ENCODE data around the gene TRIM10. TPM values are rescaled to one million over a fixed set of nuclear protein-coding genes. Genes with fewer than 3 reads are reported as not detected.

The TRIM10 gene
- total and polyA plus RNA-seq, 2 donors (not counting 1 experiment from before 2014, with no cell fraction given) = not detected

- H3K36me3 ChIP-seq (ENCODE audit: control insufficient read depth, insufficient read depth, low read length) = no peaks in the 10 kb centered on the region
- H3K9me3 ChIP-seq (ENCODE audit: control insufficient read depth, insufficient read depth, low read depth, low read length) = no peaks in the 10 kb centered on the region
- no peak overlapping the region for H3K27ac ChIP-seq (ENCODE audit: insufficient read depth, low read length)
- H3K4me1 ChIP-seq (ENCODE audit: control insufficient read depth, extremely low read depth, insufficient read depth, low read length) = peaks cover 6% of the 10 kb centered on the region
- no peak for TF ChIP-seq CTCF (conservative IDR thresholded peaks at IDR 0.05 in 1 of 2, IDR thresholded peaks at IDR 0.05 in 1 of 2; ENCODE audit: low read depth in 1 of 2, low read length in 2 of 2)
- no peak for TF ChIP-seq EZH2 (IDR thresholded peaks at IDR 0.05; ENCODE audit: low read length, missing control alignments)
- H3K4me3 ChIP-seq (replicated peaks in 1 of 4; ENCODE audit: control extremely low read depth in 1 of 4, insufficient read depth in 1 of 4, low read depth in 3 of 4, low read length in 4 of 4) = no peak overlapping the region
- H2AFZ ChIP-seq (ENCODE audit: low read length) = no peak overlapping the region
- peaks cover 3% of the 10 kb centered on the region for H3K27me3 ChIP-seq (ENCODE audit: control insufficient read depth, insufficient read depth, low read length)
- no peaks in the 10 kb centered on the region for H3K79me2 ChIP-seq (ENCODE audit: control insufficient read depth, insufficient read depth, low read length)
- peak; percentile 26 to 53 for DNase-seq (ENCODE audit: low read depth in 2 of 2)
- no peak overlapping the region for H3K9ac ChIP-seq (ENCODE audit: insufficient read depth, low read length)
- no peaks in the 10 kb centered on the region for H4K20me1 ChIP-seq (ENCODE audit: control insufficient read depth, extremely low read depth, insufficient read depth, low read length)
- H3K4me2 ChIP-seq (ENCODE audit: extremely low read depth, insufficient read depth, low read length) = no peak overlapping the region
These were observed 4.8 kb downstream of the TRIM10 start for GRCh38 chr6:30156262-30156599.

- Histone ChIP-seq H3K4me2 (ENCODE audit: extremely low read depth, insufficient read depth, low read length) (no peak overlapping the region), H3K27me3 (ENCODE audit: control insufficient read depth, insufficient read depth, low read length) (peaks cover 3% of the 10 kb centered on the region), H3K4me3 (replicated peaks in 1 of 4; ENCODE audit: control extremely low read depth in 1 of 4, insufficient read depth in 1 of 4, low read depth in 3 of 4, low read length in 4 of 4) (no peak overlapping the region), H2AFZ (ENCODE audit: low read length) (no peak overlapping the region), H3K79me2 (ENCODE audit: control insufficient read depth, insufficient read depth, low read length) (no peaks in the 10 kb centered on the region), H3K27ac (ENCODE audit: insufficient read depth, low read length) (no peak overlapping the region), H3K36me3 (ENCODE audit: control insufficient read depth, insufficient read depth, low read length) (no peaks in the 10 kb centered on the region), H3K4me1 (ENCODE audit: control insufficient read depth, extremely low read depth, insufficient read depth, low read length) (peaks cover 6% of the 10 kb centered on the region), H3K9ac (ENCODE audit: insufficient read depth, low read length) (no peak overlapping the region), H3K9me3 (ENCODE audit: control insufficient read depth, insufficient read depth, low read depth, low read length) (no peaks in the 10 kb centered on the region), H4K20me1 (ENCODE audit: control insufficient read depth, extremely low read depth, insufficient read depth, low read length) (no peaks in the 10 kb centered on the region)
- TF ChIP-seq EZH2 (IDR thresholded peaks at IDR 0.05; ENCODE audit: low read length, missing control alignments) (no peak), CTCF (conservative IDR thresholded peaks at IDR 0.05 in 1 of 2, IDR thresholded peaks at IDR 0.05 in 1 of 2; ENCODE audit: low read depth in 1 of 2, low read length in 2 of 2) (no peak)
- DNase-seq (ENCODE audit: low read depth in 2 of 2) = no peak
These were observed 5.3 kb downstream of the TRIM10 start for GRCh38 chr6:30155520-30156261.

- DNase-seq (ENCODE audit: low read depth in 2 of 2) = peak; percentile 22 to 77
- peaks cover 3% of the 10 kb centered on the region for H3K27me3 ChIP-seq (ENCODE audit: control insufficient read depth, insufficient read depth, low read length)
- no peak overlapping the region for H3K4me3 ChIP-seq (replicated peaks in 1 of 4; ENCODE audit: control extremely low read depth in 1 of 4, insufficient read depth in 1 of 4, low read depth in 3 of 4, low read length in 4 of 4)
- no peaks in the 10 kb centered on the region for H3K36me3 ChIP-seq (ENCODE audit: control insufficient read depth, insufficient read depth, low read length)
- H3K79me2 ChIP-seq (ENCODE audit: control insufficient read depth, insufficient read depth, low read length) = no peaks in the 10 kb centered on the region
- no peak overlapping the region for H2AFZ ChIP-seq (ENCODE audit: low read length)
- peaks cover 6% of the 10 kb centered on the region for H3K4me1 ChIP-seq (ENCODE audit: control insufficient read depth, extremely low read depth, insufficient read depth, low read length)
- no peak overlapping the region for H3K27ac ChIP-seq (ENCODE audit: insufficient read depth, low read length)
- no peaks in the 10 kb centered on the region for H4K20me1 ChIP-seq (ENCODE audit: control insufficient read depth, extremely low read depth, insufficient read depth, low read length)
- no peak overlapping the region for H3K4me2 ChIP-seq (ENCODE audit: extremely low read depth, insufficient read depth, low read length)
- no peaks in the 10 kb centered on the region for H3K9me3 ChIP-seq (ENCODE audit: control insufficient read depth, insufficient read depth, low read depth, low read length)
- TF ChIP-seq EZH2 (IDR thresholded peaks at IDR 0.05; ENCODE audit: low read length, missing control alignments) = no peak
- no peak for TF ChIP-seq CTCF (conservative IDR thresholded peaks at IDR 0.05 in 1 of 2, IDR thresholded peaks at IDR 0.05 in 1 of 2; ENCODE audit: low read depth in 1 of 2, low read length in 2 of 2)
- H3K9ac ChIP-seq (ENCODE audit: insufficient read depth, low read length) = no peak overlapping the region
These were observed 6.1 kb downstream of the TRIM10 start for GRCh38 chr6:30154709-30155519.
